ENCODE data around the gene BTBD18.
A peak's percentile ranks its signal among the peaks of the same experiment; 100 is the strongest.

BTBD18 gene, protein sequence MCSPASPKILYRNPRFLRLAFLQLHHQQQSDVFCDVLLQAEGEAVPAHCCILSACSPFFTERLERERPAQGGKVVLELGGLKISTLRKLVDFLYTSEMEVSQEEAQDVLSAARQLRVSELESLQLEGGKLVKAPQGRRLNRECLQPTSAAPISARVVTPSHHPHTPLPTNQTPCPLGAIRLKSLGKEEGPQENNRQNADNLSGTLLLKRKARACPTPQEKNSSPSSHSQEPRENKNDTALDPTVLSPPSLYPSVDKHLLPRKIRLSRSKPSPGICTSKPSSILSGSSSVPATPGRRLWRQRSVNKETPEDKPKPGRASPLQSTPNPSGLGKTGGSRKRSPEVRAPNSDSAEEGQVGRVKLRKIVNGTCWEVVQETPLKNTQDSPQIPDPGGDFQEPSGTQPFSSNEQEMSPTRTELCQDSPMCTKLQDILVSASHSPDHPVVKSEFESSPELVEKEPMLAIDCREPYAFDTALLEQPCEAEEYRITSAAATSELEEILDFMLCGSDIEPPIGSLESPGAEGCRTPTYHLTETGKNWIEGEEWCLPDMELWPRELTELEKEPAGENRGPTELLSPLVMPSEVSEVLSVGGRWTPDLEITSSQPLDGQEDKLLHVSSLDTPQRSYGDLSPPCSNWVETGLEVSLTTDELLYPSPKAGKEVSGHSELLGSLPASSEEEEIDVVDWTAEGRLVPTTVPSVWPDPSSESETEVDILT

DNA sequence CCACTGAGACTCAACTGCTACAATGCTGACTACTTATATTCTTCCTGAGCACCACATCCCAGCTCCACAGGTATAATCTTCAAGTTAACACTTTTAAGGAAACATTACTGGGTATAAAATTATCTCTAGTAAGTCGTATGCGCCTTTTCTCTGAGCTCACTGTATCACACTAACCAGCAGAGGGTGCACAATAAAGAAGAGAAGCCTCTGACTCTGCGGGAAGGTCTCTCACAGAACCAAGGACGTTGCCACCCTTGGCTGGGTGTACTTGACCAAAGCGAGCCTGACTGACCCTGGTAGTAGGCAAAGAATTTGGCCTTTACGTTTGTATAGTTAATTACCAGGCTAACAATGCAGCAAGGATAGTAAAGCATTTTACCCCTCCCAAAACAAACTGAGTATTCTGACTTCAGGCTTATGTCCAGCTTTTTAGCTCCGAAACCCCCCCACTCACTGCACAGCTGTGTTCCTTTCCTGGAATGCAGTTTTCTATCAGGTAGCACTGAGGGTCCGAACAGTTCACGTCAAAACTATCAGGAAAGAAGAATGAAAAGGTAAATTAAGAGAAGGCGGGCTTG, at the start of gene BTBD18:
Gene BTBD18 (minus strand): TSS at position 144 of the 578 bp plus-strand sequence. CDS start 631 bp downstream, outside the sequence.
- DNase-seq, result peak in 1 of 2 donors; percentile 22

DNA sequence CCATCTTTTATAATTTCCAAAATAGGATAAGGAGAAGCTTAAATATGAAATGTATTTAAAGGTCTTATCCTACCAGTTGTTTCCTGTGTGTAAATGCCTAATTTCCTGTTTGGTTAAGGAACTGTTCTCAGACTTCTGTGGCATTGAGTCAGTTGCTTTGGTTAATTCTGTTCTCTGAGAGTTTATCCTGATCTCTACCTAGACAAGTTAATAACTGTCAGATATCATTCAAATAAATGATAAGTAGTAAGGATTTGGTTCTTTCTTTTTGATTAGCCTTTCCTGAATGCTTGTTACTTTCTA, 49.5 kb upstream of the BTBD18 start:
- DNase-seq, result peak in 1 of 2 donors; percentile 14

DNA sequence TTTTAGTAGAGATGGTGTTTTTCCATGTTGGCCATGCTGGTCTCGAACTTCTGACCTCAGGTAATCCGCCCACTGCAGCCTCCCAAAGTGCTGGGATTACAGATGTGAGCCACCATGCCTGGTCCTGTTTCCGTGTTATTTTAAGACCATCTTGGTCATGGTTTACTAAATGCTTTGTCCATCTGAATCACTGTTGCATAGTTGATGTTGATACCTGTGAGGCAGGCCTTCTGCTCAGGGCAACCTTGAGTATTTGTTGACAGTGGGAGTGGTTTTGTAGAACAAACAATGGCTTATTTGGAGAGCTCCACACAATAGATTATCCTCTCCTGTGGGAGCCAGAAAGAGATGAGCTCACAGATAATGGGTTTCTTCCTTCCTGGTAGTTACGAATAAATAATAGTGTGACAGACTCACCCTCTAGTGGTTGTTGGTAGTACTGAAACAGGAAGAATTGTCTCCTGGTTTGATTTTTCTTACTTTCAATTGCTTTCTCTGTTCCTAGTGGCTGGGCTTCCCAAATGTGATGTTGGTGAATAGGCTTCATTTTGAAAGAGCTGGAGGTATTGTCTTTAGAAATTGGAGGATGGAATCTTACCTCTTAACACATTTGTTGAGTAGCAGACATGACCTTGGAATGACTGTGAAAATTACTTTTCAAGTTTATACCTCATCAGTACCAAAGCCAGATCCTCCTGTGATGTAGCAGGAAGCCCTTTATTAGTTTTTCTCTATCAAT, 49.0 kb upstream of the BTBD18 start:
- DNase-seq, result peak in 1 of 2 donors; percentile 78

DNA sequence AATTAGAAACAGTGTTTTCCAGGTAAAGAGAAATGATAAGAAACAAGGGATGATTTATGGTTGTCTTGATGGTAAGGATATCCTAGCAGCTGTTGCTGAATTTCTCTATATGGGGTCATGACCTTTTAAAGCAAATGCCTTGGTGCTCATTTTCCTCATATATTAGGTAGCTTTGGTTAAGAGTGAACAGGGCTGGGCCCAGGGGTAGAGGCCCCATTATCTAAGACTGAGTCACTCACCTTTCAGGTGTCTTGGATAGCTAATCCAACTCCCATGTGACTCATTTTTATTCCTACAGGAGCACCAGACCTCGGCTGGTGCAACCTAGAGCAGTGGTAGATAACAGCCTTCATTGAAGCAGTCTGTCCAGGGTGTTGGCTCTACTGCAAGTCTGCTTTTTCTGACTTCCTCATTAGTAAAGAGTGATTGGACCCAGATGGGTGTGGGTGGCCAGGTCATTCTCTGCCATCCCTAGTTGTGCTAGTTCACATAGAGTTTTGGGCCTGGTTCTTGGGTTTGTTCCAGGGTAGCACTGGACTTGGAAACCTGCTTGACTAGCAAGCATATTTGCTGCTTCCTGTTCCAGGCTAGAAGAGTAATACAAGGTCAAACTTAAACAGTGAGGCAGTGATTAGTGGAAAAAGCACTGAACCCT, 47.4 kb upstream of the BTBD18 start:
- DNase-seq, result peak in 1 of 2 donors; percentile 16

DNA sequence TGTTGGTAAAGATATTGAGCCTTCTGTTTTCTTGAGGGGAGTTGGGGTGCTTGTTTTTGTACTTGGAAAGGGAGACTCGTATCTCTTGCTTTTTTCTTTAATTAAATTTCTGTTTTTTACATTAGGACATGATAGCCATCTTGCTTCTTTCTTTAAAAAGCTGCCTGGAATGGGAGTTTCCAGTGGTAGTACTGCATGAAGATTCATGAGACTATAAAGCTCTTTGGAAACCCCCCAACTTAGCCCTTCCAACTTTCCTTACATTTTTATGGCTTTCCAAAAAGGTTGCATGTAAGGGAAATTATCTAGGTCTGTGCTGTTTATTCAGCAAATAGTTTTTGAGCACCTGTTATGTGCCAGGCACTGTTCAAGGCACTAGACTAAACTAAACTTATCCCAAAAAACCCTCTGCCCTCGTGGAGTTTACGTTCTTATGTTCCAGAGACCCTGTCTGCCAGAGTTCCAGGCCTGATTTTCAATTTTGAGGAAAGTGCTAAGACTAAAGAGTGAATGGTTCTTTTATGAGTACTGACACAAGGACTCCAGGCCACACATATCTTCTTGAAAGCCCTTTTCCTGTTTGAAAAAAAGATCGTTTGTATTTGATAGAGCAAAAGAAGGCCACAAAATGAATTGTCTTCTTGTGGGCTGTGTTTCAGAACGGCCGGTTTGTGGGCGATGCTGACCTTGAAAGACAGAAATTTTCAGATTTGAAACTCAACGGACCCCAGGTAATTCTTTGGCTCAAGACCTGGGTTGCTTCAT, 41.9 kb upstream of the BTBD18 start:
- no peak for DNase-seq

DNA sequence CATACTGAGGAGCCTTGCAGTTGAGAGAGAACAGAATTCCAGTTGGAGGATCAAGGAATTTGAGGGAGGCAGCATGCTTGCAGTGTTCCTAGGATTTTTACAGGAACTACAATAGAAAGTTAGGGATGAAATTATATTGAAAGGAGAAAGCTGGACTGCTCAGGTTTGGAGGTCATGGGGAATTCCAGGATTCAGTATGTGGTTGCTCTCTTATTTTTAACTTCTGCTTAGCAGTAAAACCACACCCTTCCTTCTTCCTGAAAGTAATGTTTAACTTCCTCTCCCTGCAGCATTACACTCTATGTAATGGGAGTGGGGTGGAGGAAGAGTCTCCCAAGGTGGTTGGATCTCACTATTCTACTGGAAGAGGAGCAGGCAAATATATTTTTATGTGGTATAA, 41.3 kb upstream of the BTBD18 start:
- DNase-seq, result peak in 1 of 2 donors; percentile 40

DNA sequence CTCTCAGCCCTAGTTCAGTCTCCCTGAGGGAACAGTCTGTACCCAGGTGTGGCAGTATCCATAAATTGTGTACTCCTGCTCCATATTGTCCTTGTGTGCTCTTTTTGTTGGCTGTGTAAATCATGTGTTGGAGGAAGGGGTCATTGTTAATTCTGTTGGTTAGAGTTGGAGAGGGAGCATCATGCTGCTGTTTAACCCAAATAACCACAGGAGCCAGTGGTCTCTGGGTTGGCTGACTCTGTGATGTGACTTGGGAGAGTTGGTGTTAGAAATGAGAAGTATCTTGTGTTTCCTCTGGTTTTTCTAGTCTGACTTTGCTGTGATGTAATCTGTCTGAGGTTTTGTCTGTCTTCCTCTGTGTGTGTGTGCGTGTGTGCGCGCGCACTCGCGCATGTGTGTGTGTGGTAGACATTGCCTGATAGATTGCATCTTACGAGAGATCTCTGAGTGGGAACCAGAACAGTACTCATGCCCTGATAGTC, 40.5 kb upstream of the BTBD18 start:
- DNase-seq, result peak; percentile 92 to 94

DNA sequence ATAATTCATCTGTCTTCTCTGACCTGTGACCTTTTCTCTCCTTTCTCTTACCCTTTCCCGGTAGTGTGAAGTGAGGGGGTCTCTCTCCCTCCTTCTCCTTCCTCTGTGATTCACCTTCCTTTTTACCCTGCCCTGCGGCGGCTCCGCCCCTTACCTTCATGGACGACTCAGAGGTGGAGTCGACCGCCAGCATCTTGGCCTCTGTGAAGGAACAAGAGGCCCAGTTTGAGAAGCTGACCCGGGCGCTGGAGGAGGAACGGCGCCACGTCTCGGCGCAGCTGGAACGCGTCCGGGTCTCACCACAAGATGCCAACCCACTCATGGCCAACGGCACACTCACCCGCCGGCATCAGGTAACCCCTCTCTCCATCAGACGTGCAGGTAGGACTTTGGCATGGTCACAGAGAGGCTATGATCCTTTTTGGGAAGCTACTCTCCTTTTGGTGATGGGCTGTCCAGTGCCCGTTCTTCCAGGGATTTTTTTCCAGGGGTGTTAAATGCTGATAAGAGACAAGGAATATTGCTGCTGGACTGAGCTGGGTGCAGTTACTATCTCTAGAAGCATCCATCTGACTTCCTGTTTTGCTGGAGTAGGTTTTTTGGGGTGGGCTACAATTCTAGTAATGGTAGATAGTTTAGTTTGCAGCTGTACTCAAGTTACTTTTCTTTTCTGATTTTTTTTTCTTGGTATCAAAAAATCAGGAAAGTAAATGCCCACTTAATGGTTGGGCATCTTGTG, 39.9 kb upstream of the BTBD18 start:
- no peak for DNase-seq

DNA sequence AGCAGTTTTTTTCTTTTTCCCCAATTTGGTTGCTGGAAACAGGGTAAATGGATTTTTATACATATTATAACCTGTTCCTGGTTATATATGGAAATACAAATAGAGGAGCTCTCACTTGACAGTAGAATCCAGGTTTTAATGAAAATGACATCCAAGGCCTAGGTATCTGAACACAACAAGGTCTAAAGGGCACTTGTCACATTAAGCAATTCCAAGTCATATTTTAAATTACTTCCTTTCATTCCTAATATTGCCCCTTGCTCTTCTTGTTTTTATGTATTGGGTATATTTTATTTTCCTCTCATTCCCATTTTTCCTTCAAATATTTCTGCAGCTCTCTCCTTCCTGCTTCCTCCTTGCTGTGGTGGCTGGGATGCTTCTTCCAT, 37.1 kb upstream of the BTBD18 start:
- DNase-seq, result no peak

DNA sequence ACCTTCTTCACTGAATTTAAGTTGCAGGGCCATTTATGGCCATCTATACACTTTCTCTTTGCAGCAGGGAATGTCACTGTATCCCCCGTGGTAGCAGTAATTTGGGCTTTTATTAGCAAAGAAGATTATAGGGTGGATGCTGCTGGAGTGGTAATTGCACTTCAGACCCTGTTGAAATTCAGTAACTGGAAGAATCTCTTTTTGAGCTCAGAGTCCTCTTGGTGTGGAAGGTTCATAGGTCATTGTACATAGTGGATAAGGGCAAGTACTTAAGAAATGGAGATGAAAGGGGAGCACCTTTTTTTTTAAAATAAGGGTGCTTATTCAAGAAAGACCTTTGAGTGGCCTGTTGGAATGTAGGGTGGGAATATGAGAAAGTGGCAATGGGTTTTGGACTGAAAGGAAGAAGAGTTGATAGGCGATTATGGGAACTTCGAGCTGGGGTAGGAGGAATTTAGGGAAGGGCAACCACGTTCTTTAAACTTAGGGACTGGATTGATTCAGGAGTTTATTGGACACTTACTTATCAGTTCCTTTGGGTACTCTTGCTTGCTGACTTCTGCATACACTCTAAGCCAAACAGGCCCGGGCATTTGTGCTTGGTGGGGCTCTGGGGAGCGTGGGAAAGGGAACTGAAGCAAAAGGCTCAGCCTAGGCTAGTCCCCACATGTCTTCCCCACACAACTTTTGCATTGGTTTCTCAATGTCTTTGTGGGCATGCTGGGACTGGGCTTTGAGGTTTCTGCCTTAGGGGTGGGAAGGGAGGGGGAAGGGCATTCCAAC, 36.5 kb upstream of the BTBD18 start:
- DNase-seq, result peak; percentile 4 to 15

DNA sequence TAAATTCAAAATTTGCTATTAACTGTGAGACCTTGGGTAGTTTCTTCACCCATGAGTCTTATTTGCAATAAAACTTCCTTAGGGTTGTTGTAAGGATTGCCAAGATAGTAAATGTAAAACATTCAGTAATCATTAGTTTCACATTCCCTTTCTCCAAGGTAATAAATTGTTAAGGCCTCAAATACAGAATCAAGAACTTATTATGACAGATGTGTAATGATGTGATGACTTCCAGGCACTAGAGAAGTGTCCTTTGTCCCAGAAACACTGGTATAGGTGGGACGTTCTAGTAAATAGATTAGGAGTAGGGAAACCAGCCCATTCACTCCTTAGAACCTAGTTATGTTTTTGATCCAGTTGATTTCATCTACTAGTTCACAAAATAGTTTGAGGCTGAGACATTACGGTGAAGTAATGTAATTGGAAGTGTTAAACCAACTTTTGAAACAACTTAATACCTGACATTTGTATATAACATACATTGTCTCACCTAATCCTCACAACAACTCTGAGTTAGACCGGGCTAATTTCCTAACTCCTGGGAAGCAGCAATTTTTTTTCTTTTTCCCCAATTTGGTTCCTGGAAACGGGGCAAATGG, 35.5 kb upstream of the BTBD18 start:
- DNase-seq, result no peak

DNA sequence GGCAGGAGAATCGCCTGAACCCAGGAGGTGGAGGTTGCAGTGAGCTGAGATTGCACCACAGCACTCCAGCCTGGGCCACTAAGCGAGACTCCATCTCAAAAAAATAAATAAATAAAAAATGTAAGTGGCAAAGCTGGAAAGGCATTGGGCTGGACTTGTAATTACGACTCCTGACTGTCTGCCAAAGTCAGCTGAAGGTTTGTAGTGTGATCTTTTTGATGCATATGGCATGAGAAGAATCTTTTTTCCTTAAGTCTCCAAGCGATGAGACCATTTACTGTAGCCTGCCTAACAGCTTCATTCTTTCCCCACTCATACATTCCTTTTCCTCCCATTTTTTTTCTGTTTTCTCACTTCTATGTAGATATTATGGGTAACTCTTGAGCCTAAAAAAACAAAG, 34.8 kb upstream of the BTBD18 start:
- DNase-seq, result no peak

DNA sequence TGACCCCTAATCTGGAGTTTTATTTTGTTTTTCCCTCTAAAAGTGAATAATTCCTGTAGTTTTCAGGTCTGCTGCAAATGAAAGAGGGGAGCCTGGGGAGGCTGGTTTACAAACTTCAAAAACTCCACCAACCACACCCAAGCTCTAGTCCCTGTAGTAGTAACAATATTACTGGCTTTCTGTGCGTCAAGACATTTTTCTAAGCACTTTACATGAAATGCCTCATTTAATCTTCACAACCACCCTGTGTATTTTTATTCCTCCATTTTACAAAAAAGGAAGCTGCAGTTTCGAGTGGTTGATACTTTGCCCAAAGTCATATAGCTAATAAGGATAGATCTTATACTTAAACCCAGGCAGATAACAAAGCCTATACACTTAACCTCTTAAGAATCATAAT, 33.5 kb upstream of the BTBD18 start:
- no peak for DNase-seq

DNA sequence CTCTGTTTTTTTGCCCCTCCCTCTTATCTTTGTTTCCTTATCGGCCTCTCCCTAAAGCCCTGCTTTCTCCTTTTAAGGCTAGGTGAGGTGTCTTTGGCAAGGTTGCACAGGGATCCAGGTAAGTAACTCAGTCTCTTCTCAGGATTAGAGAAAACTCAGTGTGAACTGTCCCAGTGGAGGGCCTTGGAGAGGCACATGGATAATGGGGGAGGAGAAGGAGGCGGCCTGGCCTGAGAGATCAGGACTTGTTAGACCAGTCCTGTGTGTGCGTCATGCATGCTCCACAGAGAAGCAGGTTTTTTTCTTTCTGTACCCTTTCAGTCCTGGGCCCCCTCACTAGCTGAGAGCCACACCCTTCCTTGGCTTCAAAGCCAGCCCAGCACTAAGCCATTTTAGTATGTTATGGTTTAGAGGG, 29.9 kb upstream of the BTBD18 start:
- no peak for DNase-seq

DNA sequence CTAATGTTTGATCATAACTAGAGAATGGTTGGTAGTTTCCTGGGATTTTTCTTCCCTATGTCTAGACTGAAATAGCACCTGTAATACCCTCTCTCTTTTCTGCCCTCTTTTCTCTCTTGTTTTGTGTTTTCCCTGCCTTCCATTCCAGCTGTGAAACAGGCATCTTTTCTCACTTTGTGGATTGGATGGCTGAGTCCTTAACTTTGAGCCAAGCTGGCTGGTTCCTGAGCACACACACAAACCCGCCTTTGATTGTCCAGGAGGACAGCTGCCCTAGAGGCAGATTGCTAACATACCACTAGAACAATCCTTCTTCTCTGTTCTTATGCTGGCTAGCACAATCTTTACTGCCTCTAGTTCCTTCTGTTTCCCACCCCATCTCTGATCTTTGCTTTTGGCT, 27.7 kb upstream of the BTBD18 start:
- DNase-seq, result no peak

DNA sequence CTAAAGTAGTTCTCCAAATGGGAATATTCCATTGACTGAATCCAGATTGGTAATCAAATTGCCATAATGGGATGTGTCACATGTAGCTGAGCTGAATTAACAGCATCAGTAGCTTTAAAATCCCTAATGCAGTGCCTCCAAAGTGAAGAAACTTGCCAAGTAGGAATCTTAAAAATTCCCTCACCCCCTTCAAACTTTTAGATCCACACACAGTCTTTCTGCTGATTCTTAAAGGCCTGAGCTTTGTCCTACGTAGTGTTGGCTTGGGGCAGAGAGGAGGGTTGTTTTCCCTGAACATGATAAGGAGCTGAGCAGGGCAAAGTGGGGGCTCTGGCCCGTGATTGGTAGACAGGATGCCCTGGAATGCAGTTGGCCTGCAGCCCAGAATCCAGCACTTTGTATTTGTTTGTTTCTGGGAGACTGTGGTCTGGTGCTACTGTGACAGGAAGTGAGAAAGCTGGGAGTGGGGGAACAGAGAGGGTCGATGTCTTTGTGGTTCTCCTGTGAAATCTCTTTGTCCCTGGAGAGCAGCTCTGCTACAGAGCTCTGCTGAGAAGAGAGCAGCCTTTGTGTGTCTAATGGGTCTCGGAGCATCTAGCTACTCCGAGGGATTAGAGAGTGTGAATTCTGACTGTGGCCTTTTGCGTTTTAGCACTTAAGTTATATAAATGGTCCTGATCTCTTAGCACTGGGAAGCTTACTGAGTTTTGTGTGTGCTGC, 26.9 kb upstream of the BTBD18 start:
- no peak for DNase-seq

DNA sequence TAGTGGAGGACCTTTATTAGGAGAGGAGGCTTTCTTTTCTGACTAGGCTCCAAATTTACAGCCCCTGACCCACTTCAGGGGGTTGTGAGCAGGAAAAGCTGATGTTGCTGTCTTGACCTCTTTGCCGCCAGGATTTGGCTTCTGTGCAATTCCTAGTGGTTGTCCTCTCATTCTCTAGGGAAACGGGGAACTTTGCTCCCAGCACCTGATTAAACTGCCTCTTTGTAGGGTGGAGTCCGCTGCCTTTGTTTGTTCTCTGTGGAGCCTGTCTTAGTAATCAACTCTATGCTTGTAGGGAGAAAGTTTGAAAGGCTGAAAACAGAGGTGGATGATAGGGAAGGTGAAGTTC, 26.3 kb upstream of the BTBD18 start:
- no peak for DNase-seq

DNA sequence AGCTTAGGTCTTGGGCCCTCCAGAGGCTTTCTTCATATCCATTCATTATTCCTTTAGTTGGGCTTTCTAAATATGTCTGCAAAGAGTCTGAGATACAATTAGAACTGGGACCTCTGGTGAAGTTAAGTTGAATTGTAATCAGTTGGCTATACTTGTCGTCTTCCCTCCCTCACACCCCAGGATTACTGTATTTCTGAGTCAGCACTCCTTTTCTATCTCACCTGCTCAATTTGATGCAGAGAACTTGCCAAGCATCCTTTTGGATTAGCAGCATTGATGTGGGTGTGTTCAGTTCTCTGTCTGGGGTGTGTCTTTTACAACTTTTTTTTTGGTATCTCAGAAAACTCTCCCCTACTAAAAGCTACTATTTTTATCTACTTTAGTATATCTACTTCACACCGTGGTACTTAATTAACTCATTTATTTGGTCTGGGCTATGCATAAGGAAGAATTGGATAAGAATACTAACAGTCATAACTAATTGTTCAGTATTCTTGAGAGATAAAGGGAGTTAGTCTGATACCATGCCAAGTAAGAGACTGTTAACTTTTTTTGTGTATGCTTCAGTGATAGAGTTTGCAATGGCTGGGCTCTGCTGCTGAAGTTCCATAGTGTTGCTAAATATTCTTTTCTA, 25.1 kb upstream of the BTBD18 start:
- DNase-seq, result no peak

DNA sequence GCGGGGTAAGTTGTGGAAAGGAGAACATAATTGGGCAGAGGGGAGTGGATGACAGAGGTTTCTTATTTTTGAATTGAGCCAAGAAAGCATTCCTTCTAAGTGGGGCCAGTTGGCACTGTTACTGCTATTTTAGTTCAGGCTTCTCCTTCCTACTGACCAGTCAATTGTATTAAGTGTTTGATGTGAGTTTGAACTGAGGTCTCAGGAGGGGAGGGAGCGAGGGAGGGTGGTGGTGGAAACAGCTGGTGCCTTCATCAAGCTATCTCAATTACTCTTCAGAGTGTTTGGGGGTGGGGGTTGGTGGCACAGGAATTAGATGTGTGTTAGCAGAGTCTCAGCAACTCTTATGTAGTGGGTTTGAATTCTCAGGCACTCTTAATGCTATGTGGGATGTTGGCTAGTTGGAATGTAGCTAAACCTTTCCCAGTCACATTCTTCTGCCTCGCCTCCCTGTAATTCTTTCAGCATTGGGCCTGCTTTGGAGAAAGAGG, 24.5 kb upstream of the BTBD18 start:
- DNase-seq, result no peak

All from CD4-positive, alpha-beta T cell treated with Interleukin-4 for 1 hour (primary cell).